K562 (cell line): ENCODE data around the gene GRP. TPM values are rescaled to one million over a fixed set of nuclear protein-coding genes. Genes with fewer than 3 reads are reported as not detected.

Source experiments
- ATAC-seq: fragments of 200-7000 bp; cut with Tn5 transposase; 3 replicates; pipeline ENCODE4 v1.9.1; 2020; ENCODE audit warnings: moderate library complexity
- BruUV-seq: library from RNA; stranded (reverse); fragments of 400-500 nt; replicated peaks from 2 replicates; lab custom pipeline; 2021; lab: Mats Ljungman, UMichigan
- CTCF ChIA-PET: fragments of 300-600 bp; formaldehyde crosslinking; extraction: SDS; loops from one replicate; lab custom pipeline; 2021; ENCODE audit warnings: low intra/inter-chr PET ratio; lab: Yijun Ruan, JAX
- POLR2A ChIA-PET: fragments of 300-600, 350-650 bp; sonication (Branson Sonifier 250); formaldehyde crosslinking; extraction: SDS; loops from one replicate; lab custom pipeline; 2021; ENCODE audit warnings: antibody characterized with exemption, inconsistent platforms; lab: Yijun Ruan, JAX
- DNase-seq, 4 experiments: peaks; one replicate each; pipeline versions ENCODE4 v3.0.0 to v3.0.0-alpha.2; 2011 to 2018; ENCODE audit warnings: low spot score in 3 of 4, mixed read lengths in 3 of 4; ENCODE audit errors: extremely low read depth in 1 of 4
- FAIRE-seq: peaks from 2 replicates; lab custom pipeline; 2011; peaks lifted over from hg19 to GRCh38; lab: Jason Lieb, UNC
- H2AFZ ChIP-seq: 2 replicates; pipeline ENCODE4 v1.6.0; 2011; ENCODE audit warnings: low read depth, low read length, control low read depth, inconsistent platforms
- H3K27ac ChIP-seq: fragments of 200-600 bp; 3 replicates; pipeline ENCODE4 v1.8.0; 2011; ENCODE audit warnings: low read depth, mild to moderate bottlenecking, control low read depth, inconsistent platforms, low read length, moderate library complexity, mixed read lengths; ENCODE audit errors: extremely low read depth
- H3K27me3 ChIP-seq, 2 experiments: fragments of 300-600 bp in 1 of 2; 2 replicates in 1 of 2; 3 replicates in 1 of 2; pipeline versions ENCODE4 v1.6.0 to v1.8.0; 2011; ENCODE audit warnings: inconsistent platforms in 2 of 2, low read length in 2 of 2, mild to moderate bottlenecking in 1 of 2, mixed read lengths in 1 of 2, moderate library complexity in 1 of 2; ENCODE audit not compliant: control insufficient read depth in 2 of 2, insufficient read depth in 2 of 2
- H3K36me3 ChIP-seq: fragments of 300-600 bp; 3 replicates; pipeline ENCODE4 v1.8.0; 2011; ENCODE audit warnings: mild to moderate bottlenecking, low read length, inconsistent platforms; ENCODE audit not compliant: control insufficient read depth, insufficient read depth
- H3K4me1 ChIP-seq, 2 experiments: fragments of 200-600 bp in 1 of 2; replicated peaks in 1 of 2; 2 replicates in 1 of 2; 3 replicates in 1 of 2; pipeline versions ENCODE4 v1.5.1 to v1.8.0; 2011; ENCODE audit warnings: inconsistent platforms in 2 of 2, low read length in 2 of 2, mild to moderate bottlenecking in 1 of 2, mixed read lengths in 1 of 2, moderate library complexity in 1 of 2; ENCODE audit not compliant: control insufficient read depth in 2 of 2, insufficient read depth in 2 of 2
- H3K4me2 ChIP-seq: 2 replicates; pipeline ENCODE4 v1.6.1; 2011; ENCODE audit warnings: low read length, control low read depth, inconsistent platforms, mixed read lengths; ENCODE audit not compliant: insufficient read depth
- H3K4me3 ChIP-seq: fragments of 200-600 bp; sonication (generic), shearing (Covaris generic); 2 replicates; pipeline ENCODE4 v1.5.1; 2016; ENCODE audit warnings: control low read depth, inconsistent platforms
- H3K79me2 ChIP-seq: fragments of 200-600 bp; 3 replicates; pipeline ENCODE4 v1.8.0; 2011; ENCODE audit warnings: low read length, inconsistent platforms; ENCODE audit not compliant: control insufficient read depth, insufficient read depth
- H3K9ac ChIP-seq, 2 experiments: 2 replicates each; pipeline versions ENCODE4 v1.6.0 to v1.6.1; 2011; ENCODE audit warnings: low read depth in 2 of 2, low read length in 2 of 2, control low read depth in 1 of 2, inconsistent platforms in 1 of 2, mild to moderate bottlenecking in 1 of 2, mixed read lengths in 1 of 2; ENCODE audit not compliant: insufficient read depth in 1 of 2
- H3K9me1 ChIP-seq: one replicate; pipeline ENCODE4 v1.6.0; 2011; ENCODE audit warnings: inconsistent platforms, mild to moderate bottlenecking, low read length, moderate library complexity; ENCODE audit not compliant: control insufficient read depth, insufficient read depth
- H3K9me3 ChIP-seq: replicated peaks from 2 replicates; pipeline ENCODE4 v1.5.1; 2011; ENCODE audit warnings: low read depth, low read length, inconsistent platforms; ENCODE audit not compliant: control insufficient read depth, insufficient read depth
- H4K20me1 ChIP-seq: replicated peaks from 2 replicates; pipeline ENCODE4 v1.6.1; 2011; ENCODE audit warnings: low read length, inconsistent platforms, mixed read lengths; ENCODE audit not compliant: control insufficient read depth, insufficient read depth
- BCL6 ChIP-seq: fragments of 250-450 bp; sonication (Bioruptor Pico); IDR thresholded peaks from 2 replicates; pipeline ENCODE4 v1.4.0; 2020
- HNRNPH1 ChIP-seq: fragments of 200-400 bp; formaldehyde crosslinking; optimal IDR thresholded peaks from 2 replicates; pipeline ENCODE3; 2017; ENCODE audit warnings: low read depth, mild to moderate bottlenecking, low read length, moderate library complexity
- JUN ChIP-seq, 2 experiments: sonication (generic) in 1 of 2; formaldehyde crosslinking in 1 of 2; IDR thresholded peaks; 2 replicates each; pipeline versions ENCODE4 v1.6.1 to v1.8.0; 2012 to 2022; ENCODE audit warnings: borderline replicate concordance in 2 of 2, mild to moderate bottlenecking in 2 of 2, improper control_type of control experiment in 1 of 2, low read depth in 1 of 2, low read length in 1 of 2, missing genetic modification reagents in 1 of 2
- LARP7 ChIP-seq: fragments of 450-650 bp; IDR thresholded peaks from 2 replicates; pipeline ENCODE4 v1.6.1; 2016
- LCOR ChIP-seq: sonication (generic); formaldehyde crosslinking; IDR thresholded peaks from 2 replicates; pipeline ENCODE4 v1.8.0; 2022; ENCODE audit warnings: mild to moderate bottlenecking, missing genetic modification reagents
- MAFG ChIP-seq: fragments of 450-650 bp; conservative IDR thresholded peaks from 2 replicates; pipeline ENCODE4 v1.6.1; 2016; ENCODE audit warnings: missing genetic modification characterization, missing compliant biosample characterization
- NFE2 ChIP-seq: IDR thresholded peaks from 2 replicates; pipeline ENCODE4 v1.6.1; 2014; ENCODE audit warnings: antibody characterized with exemption, low read depth
- PRMT5 ChIP-seq: sonication (generic); formaldehyde crosslinking; IDR thresholded peaks from 2 replicates; pipeline ENCODE4 v1.5.0; 2020; ENCODE audit warnings: missing genetic modification reagents
- TARDBP ChIP-seq: fragments of 450-650 bp; IDR thresholded peaks from 2 replicates; pipeline ENCODE4 v1.6.1; 2016
- USF1 ChIP-seq: sonication (generic); formaldehyde crosslinking; IDR thresholded peaks from 2 replicates; pipeline ENCODE4 v1.9.0; 2022; ENCODE audit warnings: mild to moderate bottlenecking, missing genetic modification reagents
- ZBED1 ChIP-seq: IDR thresholded peaks from 2 replicates; pipeline ENCODE4 v1.6.1; 2014
- ZBTB43 ChIP-seq: sonication (generic); formaldehyde crosslinking; IDR thresholded peaks from 2 replicates; pipeline ENCODE4 v1.8.0; 2023; ENCODE audit warnings: mild to moderate bottlenecking, missing genetic modification reagents
- ZBTB7A ChIP-seq: IDR thresholded peaks from 2 replicates; pipeline ENCODE4 v1.6.1; 2011; ENCODE audit warnings: low read depth, mild to moderate bottlenecking, low read length, moderate library complexity, borderline replicate concordance; ENCODE audit not compliant: control insufficient read depth
- ZNF263 ChIP-seq: sonication (generic); formaldehyde crosslinking; IDR thresholded peaks from 2 replicates; pipeline ENCODE4 v1.8.0; 2022; ENCODE audit warnings: mild to moderate bottlenecking, missing genetic modification reagents, borderline replicate concordance
- ZNF445 ChIP-seq: fragments of 250-450 bp; sonication (Bioruptor Pico); IDR thresholded peaks from 2 replicates; pipeline ENCODE4 v1.4.0; 2020; ENCODE audit warnings: low read depth, mild to moderate bottlenecking, moderate library complexity
- WGBS: fragments of 100-300 bp; shearing (Covaris generic); methylation state at CpG from one replicate; pipeline ENCODE4 v1.1.6; 2016; ENCODE audit warnings: low coverage, mixed read lengths; ENCODE audit not compliant: insufficient coverage; ENCODE audit errors: missing lambda C conversion rate; 5-methylcytosine and 5-hydroxymethylcytosine counted together
- in situ Hi-C: fragments of 300-500 bp; cut with MboI; formaldehyde crosslinking; loops from 4 replicates; pipeline ENCODE4 v1.15.0; 2018; ENCODE audit warnings: inconsistent platforms, mixed read lengths
- intact Hi-C: fragments of 100-400 bp; cut with micrococcal nuclease; formaldehyde crosslinking; loops from 2 replicates; pipeline ENCODE4 v1.14.2; 2022
- polyA plus RNA-seq, 8 experiments: library from polyadenylated mRNA; depleted of rRNA in 4 of 8; stranded (reverse) in 5 of 8; unstranded in 3 of 8; fragments of >200 nt; fragmentation: Nextera tagmentation in 2 of 8; fragmentation: Illumina TruSeq in 1 of 8; extraction: Ambion mirVana in 2 of 8; extraction: Trizol in 1 of 8; gene quantifications; 2 replicates each; pipeline versions ENCODE4 v1.2.1 to v1.2.3, GENCODE V29; 2011 to 2014; ENCODE audit warnings: inconsistent platforms in 1 of 8, missing spikeins in 1 of 8
- total RNA-seq, 7 experiments: library from RNA; depleted of rRNA in 6 of 7; stranded (reverse); fragments of >200 nt in 6 of 7; fragmentation: Illumina TruSeq in 2 of 7; extraction: Trizol in 2 of 7; gene quantifications; 2 replicates each; pipeline versions ENCODE4 v1.2.1 to v1.2.3, GENCODE V29; 2011 to 2021; ENCODE audit warnings: low replicate concordance in 1 of 7
- TF ChIP-seq, protein P1 (sequence below), 3 experiments: fragments of 200-800 bp in 1 of 3; fragments of 250-450 bp in 1 of 3; fragments of 450-650 bp in 1 of 3; sonication (Bioruptor Pico) in 1 of 3; sonication (Bioruptor generic) in 1 of 3; formaldehyde crosslinking in 1 of 3; IDR thresholded peaks; 2 replicates each; pipeline versions ENCODE4 v1.6.1 to v1.8.0; 2016 to 2022; ENCODE audit warnings: mild to moderate bottlenecking in 2 of 3, missing genetic modification characterization in 2 of 3, missing compliant biosample characterization in 1 of 3, moderate library complexity in 1 of 3

The GRP gene
- total and polyA plus RNA-seq, 9 of the 15 experiments (the other 6 are each of a cell fraction or from before 2014, with no cell fraction given): 0.07 TPM; not detected in 8

DNA sequence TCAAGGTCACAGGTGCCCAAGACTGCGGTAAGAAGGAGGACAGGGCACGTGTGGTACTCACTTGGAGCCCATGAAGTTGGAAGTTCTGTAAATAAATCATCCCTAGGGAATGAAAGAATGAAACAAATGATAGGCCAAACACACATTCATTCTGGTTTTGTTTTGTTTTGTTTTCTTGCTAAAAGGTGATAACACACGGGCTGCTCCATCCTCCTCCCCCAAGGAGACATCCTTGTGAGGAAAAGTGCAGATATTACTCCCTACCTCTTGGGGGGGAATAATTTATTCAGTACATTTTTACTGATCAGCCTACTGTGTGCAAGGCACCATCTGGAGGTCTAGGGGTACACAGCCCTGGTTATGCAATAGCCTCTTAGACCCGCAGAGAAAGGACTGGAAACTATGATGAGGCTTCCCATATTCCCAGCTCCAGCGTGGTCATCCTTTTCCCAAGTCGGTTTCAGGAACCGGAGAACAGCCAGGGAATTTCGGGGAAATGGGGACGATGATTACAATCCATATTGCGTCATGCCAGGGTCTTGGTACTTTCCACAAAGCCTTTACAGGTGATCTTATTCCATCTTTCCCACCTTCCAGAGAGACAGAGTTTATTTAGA is 47.0 kb downstream of the GRP start:
- Histone ChIP-seq H3K79me2 (no peaks in the 10 kb centered on the region), H3K9me1 (no peaks in the 10 kb centered on the region), H3K4me3 (no peak overlapping the region), H3K9me3 (no peaks in the 10 kb centered on the region), H3K4me2 (no peak overlapping the region), H3K9ac (no peak overlapping the region), H3K27ac (no peak overlapping the region), H2AFZ (no peak overlapping the region), H4K20me1 (no peaks in the 10 kb centered on the region), H3K27me3 (peaks cover 3 to 44% of the 10 kb centered on the region in 2 experiments; a peak in 3 of 5 replicates), H3K36me3 (no peaks in the 10 kb centered on the region), H3K4me1 (peaks cover 0 to 21% of the 10 kb centered on the region in 2 experiments; a peak in 2 of 5 replicates)
- whole genome bisulfite sequencing: 13% methylated on average over 9 of the region's 10 CpGs
- in situ Hi-C loops: no loop called here
- no TSS peak for BruUV-seq
- POLR2A ChIA-PET: interaction anchor here (1.5 kb wide), 1 partner anchor 17 kb away, joined by 3 read pairs; no protein-coding TSS in a partner anchor
- FAIRE-seq (no peak), ATAC-seq (no peak), DNase-seq (no peak)
- CTCF ChIA-PET: no interaction called here
- intact Hi-C loops: no loop called here
- TF ChIP-seq TARDBP (no peak), HNRNPH1 (no peak), BCL6 (CRISPR knock-in tag) (no peak), USF1 (CRISPR knock-in tag) (no peak), ZBTB7A (no peak), NFE2 (no peak), PRMT5 (CRISPR knock-in tag) (no peak), LCOR (no peak), ZNF445 (CRISPR knock-in tag) (no peak), ZBTB43 (CRISPR knock-in tag) (no peak), LARP7 (no peak), ZNF263 (CRISPR knock-in tag) (no peak), MAFG (no peak), JUN (IDR thresholded peaks at IDR 0.05; ENCODE audit: borderline replicate concordance, low read depth, low read length) (no peak), JUN (CRISPR knock-in tag; IDR thresholded peaks at IDR 0.05; ENCODE audit: borderline replicate concordance) (no peak), ZBED1 (no peak)
- TF ChIP-seq, protein P1, sequence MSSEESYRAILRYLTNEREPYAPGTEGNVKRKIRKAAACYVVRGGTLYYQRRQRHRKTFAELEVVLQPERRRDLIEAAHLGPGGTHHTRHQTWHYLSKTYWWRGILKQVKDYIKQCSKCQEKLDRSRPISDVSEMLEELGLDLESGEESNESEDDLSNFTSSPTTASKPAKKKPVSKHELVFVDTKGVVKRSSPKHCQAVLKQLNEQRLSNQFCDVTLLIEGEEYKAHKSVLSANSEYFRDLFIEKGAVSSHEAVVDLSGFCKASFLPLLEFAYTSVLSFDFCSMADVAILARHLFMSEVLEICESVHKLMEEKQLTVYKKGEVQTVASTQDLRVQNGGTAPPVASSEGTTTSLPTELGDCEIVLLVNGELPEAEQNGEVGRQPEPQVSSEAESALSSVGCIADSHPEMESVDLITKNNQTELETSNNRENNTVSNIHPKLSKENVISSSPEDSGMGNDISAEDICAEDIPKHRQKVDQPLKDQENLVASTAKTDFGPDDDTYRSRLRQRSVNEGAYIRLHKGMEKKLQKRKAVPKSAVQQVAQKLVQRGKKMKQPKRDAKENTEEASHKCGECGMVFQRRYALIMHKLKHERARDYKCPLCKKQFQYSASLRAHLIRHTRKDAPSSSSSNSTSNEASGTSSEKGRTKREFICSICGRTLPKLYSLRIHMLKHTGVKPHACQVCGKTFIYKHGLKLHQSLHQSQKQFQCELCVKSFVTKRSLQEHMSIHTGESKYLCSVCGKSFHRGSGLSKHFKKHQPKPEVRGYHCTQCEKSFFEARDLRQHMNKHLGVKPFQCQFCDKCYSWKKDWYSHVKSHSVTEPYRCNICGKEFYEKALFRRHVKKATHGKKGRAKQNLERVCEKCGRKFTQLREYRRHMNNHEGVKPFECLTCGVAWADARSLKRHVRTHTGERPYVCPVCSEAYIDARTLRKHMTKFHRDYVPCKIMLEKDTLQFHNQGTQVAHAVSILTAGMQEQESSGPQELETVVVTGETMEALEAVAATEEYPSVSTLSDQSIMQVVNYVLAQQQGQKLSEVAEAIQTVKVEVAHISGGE (CRISPR knock-in tag; IDR thresholded peaks at IDR 0.05): no peak
